ENCODE results near the gene TAB2. TPM values are rescaled to one million over a fixed set of nuclear protein-coding genes. Genes with fewer than 3 reads are reported as not detected.

TAB2 gene
- total and polyA plus RNA-seq, 2 experiments from 2014 or later: 14.2 to 51.9 TPM

- Histone ChIP-seq H3K4me2 (peak overlapping the region; percentile 84), H3K4me3 (peak overlapping the region; percentile 90), H3K27me3 (no peaks in the 10 kb centered on the region), H3K27ac (peak overlapping the region; percentile 99), H4K20me1 (ENCODE audit: insufficient read depth, poor library complexity, severe bottlenecking) (peaks cover 26% of the 10 kb centered on the region), H3K9me2 (replicated peaks; ENCODE audit: insufficient read depth) (no peaks in the 10 kb centered on the region), H2AFZ (peak overlapping the region; percentile 92), H3K9me3 (ENCODE audit: low read depth) (no peaks in the 10 kb centered on the region), H3K79me2 (peaks cover 44% of the 10 kb centered on the region), H3K36me3 (replicated peaks; ENCODE audit: insufficient read depth, low read depth) (no peaks in the 10 kb centered on the region), H3K4me1 (ENCODE audit: insufficient read depth) (peaks cover 21% of the 10 kb centered on the region)
- no peak for DNase-seq (ENCODE audit: low spot score)
- TF ChIP-seq, protein P1, sequence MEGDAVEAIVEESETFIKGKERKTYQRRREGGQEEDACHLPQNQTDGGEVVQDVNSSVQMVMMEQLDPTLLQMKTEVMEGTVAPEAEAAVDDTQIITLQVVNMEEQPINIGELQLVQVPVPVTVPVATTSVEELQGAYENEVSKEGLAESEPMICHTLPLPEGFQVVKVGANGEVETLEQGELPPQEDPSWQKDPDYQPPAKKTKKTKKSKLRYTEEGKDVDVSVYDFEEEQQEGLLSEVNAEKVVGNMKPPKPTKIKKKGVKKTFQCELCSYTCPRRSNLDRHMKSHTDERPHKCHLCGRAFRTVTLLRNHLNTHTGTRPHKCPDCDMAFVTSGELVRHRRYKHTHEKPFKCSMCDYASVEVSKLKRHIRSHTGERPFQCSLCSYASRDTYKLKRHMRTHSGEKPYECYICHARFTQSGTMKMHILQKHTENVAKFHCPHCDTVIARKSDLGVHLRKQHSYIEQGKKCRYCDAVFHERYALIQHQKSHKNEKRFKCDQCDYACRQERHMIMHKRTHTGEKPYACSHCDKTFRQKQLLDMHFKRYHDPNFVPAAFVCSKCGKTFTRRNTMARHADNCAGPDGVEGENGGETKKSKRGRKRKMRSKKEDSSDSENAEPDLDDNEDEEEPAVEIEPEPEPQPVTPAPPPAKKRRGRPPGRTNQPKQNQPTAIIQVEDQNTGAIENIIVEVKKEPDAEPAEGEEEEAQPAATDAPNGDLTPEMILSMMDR (IDR thresholded peaks at IDR 0.05; ENCODE audit: poor library complexity): no peak
- TF ChIP-seq EZH2phosphoT487 (IDR thresholded peaks at IDR 0.05; ENCODE audit: low read depth, severe bottlenecking, unreplicated experiment): no peak
- TF ChIP-seq EZH2 (IDR thresholded peaks at IDR 0.05; ENCODE audit: borderline replicate concordance): no peak
- WGBS (ENCODE audit: low lambda C conversion rate, missing lambda C conversion rate): 40% methylated on average over 7 of the region's 7 CpGs
Measured at GRCh38 chr6:149316108-149316727, 1.3 kb upstream of the TAB2 start.

DNA sequence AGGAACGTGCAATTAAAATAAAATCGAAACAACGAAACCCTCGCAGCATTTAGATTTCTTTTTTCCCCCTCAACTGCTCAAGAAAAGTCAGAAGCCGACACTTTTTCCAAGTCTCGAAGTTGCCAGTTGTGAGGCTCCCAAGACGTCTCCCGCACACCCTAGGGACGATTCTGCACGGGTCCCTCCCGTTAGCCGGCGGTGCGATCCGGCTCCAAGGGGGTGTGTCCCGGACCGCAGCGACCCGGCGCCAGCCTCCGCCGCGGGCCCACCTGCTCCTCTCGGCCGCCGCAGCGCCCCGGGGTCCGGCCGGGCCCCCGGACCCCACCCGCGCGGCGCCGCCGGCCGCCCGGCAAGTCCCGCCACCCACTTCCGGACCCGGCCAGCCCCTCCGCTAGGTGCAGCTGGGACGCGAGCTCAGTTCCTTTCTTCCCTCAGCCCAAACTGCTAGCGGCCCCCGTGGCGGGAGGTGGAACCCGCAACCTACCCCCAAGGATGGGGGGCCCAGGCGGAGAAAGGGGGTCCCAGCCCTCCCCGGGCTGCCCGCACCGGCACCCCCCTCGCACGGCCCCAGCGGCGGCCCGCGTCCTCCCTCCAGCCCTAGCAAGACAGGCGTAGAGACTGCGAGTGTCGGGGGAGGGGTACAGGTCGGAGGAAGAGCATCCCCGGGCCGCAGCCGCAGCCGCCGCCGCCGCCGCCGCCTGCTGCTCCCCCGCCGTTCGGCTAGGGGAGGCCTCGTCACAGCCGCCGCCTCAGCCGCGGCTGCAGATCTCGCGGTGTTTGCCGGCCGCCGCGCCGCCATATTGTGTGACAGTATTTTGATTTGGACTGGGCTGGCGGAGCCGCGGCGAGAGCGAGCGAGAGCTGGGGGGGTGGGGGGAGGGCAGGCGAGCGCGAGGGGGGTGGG lies 520 bp upstream of the TAB2 start:
- Histone ChIP-seq H3K9me2 (replicated peaks; ENCODE audit: insufficient read depth) (no peaks in the 10 kb centered on the region), H3K9me3 (ENCODE audit: low read depth) (no peaks in the 10 kb centered on the region), H3K27ac (peak overlapping the region; percentile 99), H2AFZ (peak overlapping the region; percentile 95), H4K20me1 (ENCODE audit: insufficient read depth, poor library complexity, severe bottlenecking) (peaks cover 34% of the 10 kb centered on the region), H3K27me3 (no peaks in the 10 kb centered on the region), H3K79me2 (peaks cover 52% of the 10 kb centered on the region), H3K36me3 (replicated peaks; ENCODE audit: insufficient read depth, low read depth) (no peaks in the 10 kb centered on the region), H3K4me3 (peak overlapping the region; percentile 90), H3K4me1 (ENCODE audit: insufficient read depth) (peaks cover 22% of the 10 kb centered on the region), H3K4me2 (peak overlapping the region; percentile 84)
- TF ChIP-seq, protein P1 (IDR thresholded peaks at IDR 0.05; ENCODE audit: poor library complexity): no peak
- TF ChIP-seq EZH2phosphoT487 (IDR thresholded peaks at IDR 0.05; ENCODE audit: low read depth, severe bottlenecking, unreplicated experiment): no peak
- TF ChIP-seq EZH2 (IDR thresholded peaks at IDR 0.05; ENCODE audit: borderline replicate concordance): no peak
- under 1% methylated on average over 57 of the region's 96 CpGs for WGBS (ENCODE audit: low lambda C conversion rate, missing lambda C conversion rate)
- DNase-seq (ENCODE audit: low spot score): peak; percentile 97

- Histone ChIP-seq H3K79me2 (peaks cover 69% of the 10 kb centered on the region), H2AFZ (no peak overlapping the region), H3K4me2 (peak overlapping the region; percentile 85), H3K4me1 (ENCODE audit: insufficient read depth) (peaks cover 27% of the 10 kb centered on the region), H3K27me3 (no peaks in the 10 kb centered on the region), H4K20me1 (ENCODE audit: insufficient read depth, poor library complexity, severe bottlenecking) (peaks cover 51% of the 10 kb centered on the region), H3K4me3 (peak overlapping the region; percentile 83), H3K36me3 (replicated peaks; ENCODE audit: insufficient read depth, low read depth) (no peaks in the 10 kb centered on the region), H3K27ac (peak overlapping the region; percentile 99), H3K9me2 (replicated peaks; ENCODE audit: insufficient read depth) (no peaks in the 10 kb centered on the region), H3K9me3 (ENCODE audit: low read depth) (no peaks in the 10 kb centered on the region)
- TF ChIP-seq, protein P1 (IDR thresholded peaks at IDR 0.05; ENCODE audit: poor library complexity): no peak
- TF ChIP-seq EZH2phosphoT487 (IDR thresholded peaks at IDR 0.05; ENCODE audit: low read depth, severe bottlenecking, unreplicated experiment) (no peak), EZH2 (IDR thresholded peaks at IDR 0.05; ENCODE audit: borderline replicate concordance) (no peak)
- WGBS (ENCODE audit: low lambda C conversion rate, missing lambda C conversion rate): 8% methylated on average over 14 of the region's 14 CpGs
- DNase-seq (ENCODE audit: low spot score): peak; percentile 11
Measured at GRCh38 chr6:149318581-149319286, 1.2 kb downstream of the TAB2 start.
